Cardiac fibroblast (primary cell): ENCODE results near the gene ITSN1.
A peak's percentile ranks its signal among the peaks of the same experiment; 100 is the strongest.
"Not testable (repeated sequence)": the region's sequence is repeated elsewhere in the genome, so short reads cannot be mapped to it uniquely, and the experiment has no call there.

Experiments
- DNase-seq, 2 donors: peaks; one replicate each; pipeline versions ENCODE4 v3.0.0 to v3.0.0-alpha.2; 2010; ENCODE audit warnings: low read depth in 2 of 2
- H3K4me3 ChIP-seq, 2 donors: replicated peaks in 1 of 2; 1 replicate in 1 of 2; 2 replicates in 1 of 2; pipeline ENCODE4 v1.5.1; 2011; ENCODE audit warnings: low read depth in 2 of 2, low read length in 2 of 2, mild to moderate bottlenecking in 2 of 2, moderate library complexity in 1 of 2
- CTCF ChIP-seq: IDR thresholded peaks from one replicate; pipeline ENCODE4 v1.5.1; 2011; ENCODE audit warnings: low read depth, mild to moderate bottlenecking, low read length, inconsistent platforms

ITSN1 gene

GRCh38 chr21:33622253-33622652, 20.0 kb upstream of the ITSN1 start:
- no peak for DNase-seq
- no peak overlapping the region for H3K4me3 ChIP-seq
- TF ChIP-seq CTCF = no peak

GRCh38 chr21:33626151-33626550, 16.1 kb upstream of the ITSN1 start:
- not testable (repeated sequence) for H3K4me3 ChIP-seq, DNase-seq

GRCh38 chr21:33634254-33634653, 8.0 kb upstream of the ITSN1 start:
- no peak overlapping the region for H3K4me3 ChIP-seq
- TF ChIP-seq CTCF = no peak
- no peak for DNase-seq

- peak overlapping the region; percentile 69 to 94 for H3K4me3 ChIP-seq
- no peak for TF ChIP-seq CTCF
- DNase-seq = peak; percentile 26 to 41
These were observed 1.5 kb upstream of the ITSN1 start for GRCh38 chr21:33640697-33641351.

- TF ChIP-seq CTCF = no peak
- peak; percentile 100 for DNase-seq
- H3K4me3 ChIP-seq = peak within 1 kb of the TSS; percentile 69 to 94
These were observed 812 bp upstream of the ITSN1 start, which contains the start of gene CRYZL1 for GRCh38 chr21:33641352-33642026. TSS of gene CRYZL1 (minus strand) at chr21:33641741. CDS start at chr21:33631551, 10,190 bp downstream.

GRCh38 chr21:33642896-33643657, 776 bp downstream of the ITSN1 start:
- no peak for TF ChIP-seq CTCF
- peak; percentile 32 to 50 for DNase-seq
- peak overlapping the region; percentile 75 to 80 for H3K4me3 ChIP-seq
